GM12878 (cell line): ENCODE data around the gene RAI14. TPM values are rescaled to one million over a fixed set of nuclear protein-coding genes. Genes with fewer than 3 reads are reported as not detected.

Source experiments
- ATAC-seq: fragments of 200-7000 bp; cut with Tn5 transposase; 3 replicates; pipeline ENCODE4 v1.9.1; 2020; ENCODE audit warnings: mild to moderate bottlenecking, moderate library complexity
- BruUV-seq: library from RNA; stranded (reverse); fragments of 400-500 nt; replicated peaks from 2 replicates; lab custom pipeline; 2021; lab: Mats Ljungman, UMichigan
- CTCF ChIA-PET: fragments of 300-600 bp; sonication (Branson Sonifier 250); formaldehyde crosslinking; extraction: SDS; loops from one replicate; lab custom pipeline; 2021; ENCODE audit warnings: inconsistent platforms; lab: Yijun Ruan, JAX
- POLR2A ChIA-PET: fragments of 350-600 bp; formaldehyde crosslinking; extraction: SDS; loops from one replicate; lab custom pipeline; 2021; ENCODE audit warnings: inconsistent platforms; lab: Charles Lee
- RAD21 ChIA-PET: fragments of 300-600 bp; sonication (Branson Sonifier 250); formaldehyde crosslinking; loops from one replicate; lab custom pipeline; 2023; ENCODE audit warnings: antibody characterized with exemption; ENCODE audit not compliant: unreplicated experiment; lab: Charles Lee
- SMC1A ChIA-PET: fragments of 300-600 bp; sonication (Branson Sonifier 250); formaldehyde crosslinking; loops from one replicate; lab custom pipeline; 2023; ENCODE audit not compliant: unreplicated experiment, uncharacterized antibody; lab: Charles Lee
- DNase-seq: peaks from one replicate; pipeline ENCODE4 v3.0.0-alpha.2; 2011; ENCODE audit warnings: low read depth, low spot score
- FAIRE-seq: peaks from 3 replicates; lab custom pipeline; 2011; peaks lifted over from hg19 to GRCh38; lab: Jason Lieb, UNC
- H2AFZ ChIP-seq: 2 replicates; pipeline ENCODE4 v1.6.0; 2011; ENCODE audit warnings: low read depth, low read length, control low read depth; ENCODE audit not compliant: control insufficient read depth
- H3K27ac ChIP-seq: 2 replicates; pipeline ENCODE4 v1.5.1; 2011; ENCODE audit warnings: control low read depth; ENCODE audit not compliant: control insufficient read depth, insufficient read depth
- H3K27me3 ChIP-seq, 2 experiments: replicated peaks in 1 of 2; 2 replicates each; pipeline versions ENCODE4 v1.6.0 to v1.6.1; 2011; ENCODE audit warnings: low read length in 1 of 2; ENCODE audit not compliant: control insufficient read depth in 2 of 2, insufficient read depth in 2 of 2
- H3K36me3 ChIP-seq, 2 experiments: 2 replicates each; pipeline ENCODE4 v1.5.1; 2011; ENCODE audit warnings: low read length in 1 of 2; ENCODE audit not compliant: control insufficient read depth in 2 of 2, insufficient read depth in 2 of 2
- H3K4me1 ChIP-seq: 2 replicates; pipeline ENCODE4 v1.6.1; 2011; ENCODE audit warnings: mild to moderate bottlenecking, low read length, moderate library complexity, mixed read lengths; ENCODE audit not compliant: control insufficient read depth, insufficient read depth
- H3K4me2 ChIP-seq: 2 replicates; pipeline ENCODE4 v1.6.0; 2011; ENCODE audit warnings: control low read depth; ENCODE audit not compliant: control insufficient read depth, insufficient read depth
- H3K4me3 ChIP-seq: fragments of 200-600 bp; sonication (generic); 2 replicates; pipeline ENCODE4 v1.5.1; 2016
- H3K79me2 ChIP-seq: 2 replicates; pipeline ENCODE4 v1.6.0; 2011; ENCODE audit warnings: low read length; ENCODE audit not compliant: control insufficient read depth, insufficient read depth
- H3K9ac ChIP-seq: 2 replicates; pipeline ENCODE4 v1.8.0; 2011; ENCODE audit warnings: low read length, control low read depth, mixed read lengths; ENCODE audit not compliant: control insufficient read depth, insufficient read depth
- H3K9me3 ChIP-seq: replicated peaks from 3 replicates; pipeline ENCODE4 v1.5.1; 2011; ENCODE audit warnings: mild to moderate bottlenecking, low read length; ENCODE audit not compliant: control insufficient read depth, insufficient read depth
- H4K20me1 ChIP-seq: 2 replicates; pipeline ENCODE4 v1.6.0; 2011; ENCODE audit not compliant: control insufficient read depth, insufficient read depth
- BCL11A ChIP-seq: IDR thresholded peaks from 2 replicates; pipeline ENCODE4 v1.6.1; 2011; ENCODE audit warnings: low read depth, low read length
- CHD4 ChIP-seq: fragments of 200-600 bp; sonication (generic); IDR thresholded peaks from 2 replicates; pipeline ENCODE4 v1.6.1; 2016; ENCODE audit warnings: mild to moderate bottlenecking
- ELK1 ChIP-seq: IDR thresholded peaks from 2 replicates; pipeline ENCODE4 v1.6.1; 2012; ENCODE audit warnings: low read depth, low read length, improper control_type of control experiment
- GATAD2B ChIP-seq: fragments of 450-650 bp; conservative IDR thresholded peaks from 2 replicates; pipeline ENCODE4 v1.6.1; 2017; ENCODE audit warnings: low read depth, mild to moderate bottlenecking, moderate library complexity
- IKZF1 ChIP-seq: fragments of 450-650 bp; conservative IDR thresholded peaks from 2 replicates; pipeline ENCODE4 v1.6.1; 2017; ENCODE audit warnings: antibody characterized with exemption, mild to moderate bottlenecking
- LARP7 ChIP-seq: fragments of 450-650 bp; IDR thresholded peaks from 2 replicates; pipeline ENCODE4 v1.6.1; 2017; ENCODE audit warnings: mild to moderate bottlenecking
- MYB ChIP-seq: fragments of 150-350 bp; IDR thresholded peaks from 2 replicates; pipeline ENCODE4 v1.6.1; 2014; ENCODE audit warnings: mild to moderate bottlenecking, low read depth, low read length, borderline replicate concordance
- NFXL1 ChIP-seq: fragments of 450-650 bp; IDR thresholded peaks from 2 replicates; pipeline ENCODE4 v1.6.1; 2017; ENCODE audit warnings: antibody characterized with exemption, mild to moderate bottlenecking, borderline replicate concordance
- RAD51 ChIP-seq: fragments of 450-650 bp; IDR thresholded peaks from 2 replicates; pipeline ENCODE4 v1.6.1; 2016; ENCODE audit warnings: moderate library complexity, mild to moderate bottlenecking, inconsistent platforms
- SP1 ChIP-seq: IDR thresholded peaks from one replicate; pipeline ENCODE4 v1.6.1; 2011; ENCODE audit warnings: low read depth, low read length
- USF1 ChIP-seq: IDR thresholded peaks from 2 replicates; pipeline ENCODE4 v1.6.1; 2011; ENCODE audit warnings: borderline replicate concordance, low read depth, mild to moderate bottlenecking, moderate library complexity, mixed read lengths, low read length; ENCODE audit not compliant: insufficient read depth; ENCODE audit errors: extremely low read length
- ZBTB40 ChIP-seq: fragments of 450-650 bp; IDR thresholded peaks from 2 replicates; pipeline ENCODE4 v1.6.1; 2016; ENCODE audit warnings: mild to moderate bottlenecking, moderate library complexity, borderline replicate concordance
- ZNF217 ChIP-seq: fragments of 450-650 bp; IDR thresholded peaks from 2 replicates; pipeline ENCODE4 v1.6.1; 2017; ENCODE audit warnings: antibody characterized with exemption, mild to moderate bottlenecking
- ZNF384 ChIP-seq: IDR thresholded peaks from 2 replicates; pipeline ENCODE4 v1.6.1; 2012; ENCODE audit warnings: low read depth, mild to moderate bottlenecking, low read length, improper control_type of control experiment, borderline replicate concordance
- ZZZ3 ChIP-seq: IDR thresholded peaks from 2 replicates; pipeline ENCODE4 v1.6.1; 2011; ENCODE audit warnings: low read depth; ENCODE audit not compliant: control insufficient read depth, insufficient read length
- WGBS: methylation state at CpG from one replicate; pipeline ENCODE4 v1.1.6; 2016; ENCODE audit warnings: low lambda C conversion rate; ENCODE audit not compliant: insufficient replicate concordance, insufficient coverage; ENCODE audit errors: missing lambda C conversion rate; 5-methylcytosine and 5-hydroxymethylcytosine counted together
- in situ Hi-C: fragments of 300-500 bp; cut with MboI; formaldehyde crosslinking; loops from 9 replicates; pipeline ENCODE4 v1.14.3; 2018; ENCODE audit warnings: mixed read lengths
- intact Hi-C: fragments of 100-400 bp; cut with micrococcal nuclease; formaldehyde crosslinking; loops from one replicate; pipeline ENCODE4 v1.14.2; 2022; ENCODE audit not compliant: unreplicated experiment
- polyA plus RNA-seq, 11 experiments: library from polyadenylated mRNA; depleted of rRNA in 4 of 11; unstranded in 6 of 11; stranded (reverse) in 5 of 11; fragments of >200 nt; fragmentation: Nextera tagmentation in 4 of 11; fragmentation: Illumina TruSeq in 1 of 11; extraction: Ambion mirVana in 4 of 11; extraction: Trizol in 1 of 11; gene quantifications; 1 replicate in 1 of 11; 2 replicates in 10 of 11; pipeline versions ENCODE4 v1.2.1 to v1.2.3, GENCODE V29; 2011 to 2016; ENCODE audit warnings: inconsistent platforms in 2 of 11, missing spikeins in 2 of 11, low read depth in 1 of 11
- total RNA-seq, 4 experiments: library from RNA; depleted of rRNA in 3 of 4; stranded (reverse); fragments of >200 nt in 3 of 4; fragmentation: Illumina TruSeq in 1 of 4; extraction: Trizol in 1 of 4; gene quantifications; 2 replicates each; pipeline versions ENCODE4 v1.2.1 to v1.2.3, GENCODE V29; 2013 to 2021
- TF ChIP-seq, protein P1 (sequence below): fragments of 450-650 bp; IDR thresholded peaks from 2 replicates; pipeline ENCODE4 v1.6.1; 2017; ENCODE audit warnings: borderline replicate concordance

RAI14 gene
- total and polyA plus RNA-seq, 10 of the 15 experiments (the other 5 are each of a cell fraction or from before 2014, with no cell fraction given) = 0.18 to 4.6 (median 1.9) TPM

- Histone ChIP-seq H3K27ac (no peak overlapping the region), H2AFZ (no peak overlapping the region), H3K36me3 (no peaks in the 10 kb centered on the region), H3K27me3 (peaks cover 0 to 3% of the 10 kb centered on the region in 2 experiments; a peak in 3 of 4 replicates), H3K9ac (no peak overlapping the region), H3K9me3 (no peaks in the 10 kb centered on the region), H3K79me2 (no peaks in the 10 kb centered on the region), H3K4me2 (no peak overlapping the region), H3K4me1 (no peaks in the 10 kb centered on the region), H3K4me3 (no peak overlapping the region), H4K20me1 (no peaks in the 10 kb centered on the region)
- TF ChIP-seq RAD51 (no peak), NFXL1 (no peak), CHD4 (no peak), ZNF384 (no peak), MYB (no peak), ELK1 (no peak), ZNF217 (no peak), USF1 (no peak), GATAD2B (no peak), LARP7 (no peak), ZZZ3 (no peak), SP1 (no peak), ZBTB40 (no peak), BCL11A (no peak), IKZF1 (no peak)
- TF ChIP-seq, protein P1, sequence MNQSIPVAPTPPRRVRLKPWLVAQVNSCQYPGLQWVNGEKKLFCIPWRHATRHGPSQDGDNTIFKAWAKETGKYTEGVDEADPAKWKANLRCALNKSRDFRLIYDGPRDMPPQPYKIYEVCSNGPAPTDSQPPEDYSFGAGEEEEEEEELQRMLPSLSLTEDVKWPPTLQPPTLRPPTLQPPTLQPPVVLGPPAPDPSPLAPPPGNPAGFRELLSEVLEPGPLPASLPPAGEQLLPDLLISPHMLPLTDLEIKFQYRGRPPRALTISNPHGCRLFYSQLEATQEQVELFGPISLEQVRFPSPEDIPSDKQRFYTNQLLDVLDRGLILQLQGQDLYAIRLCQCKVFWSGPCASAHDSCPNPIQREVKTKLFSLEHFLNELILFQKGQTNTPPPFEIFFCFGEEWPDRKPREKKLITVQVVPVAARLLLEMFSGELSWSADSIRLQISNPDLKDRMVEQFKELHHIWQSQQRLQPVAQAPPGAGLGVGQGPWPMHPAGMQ = no peak
- ATAC-seq (no peak), DNase-seq (no peak), FAIRE-seq (no peak)
- RAD21 ChIA-PET = interaction anchor here (0.6 kb wide), 1 partner anchor 85 kb away, joined by 3 read pairs; no protein-coding TSS in a partner anchor
- SMC1A ChIA-PET = interaction anchor here (0.7 kb wide), 1 partner anchor 25 kb away, joined by 4 read pairs; no protein-coding TSS in a partner anchor
- POLR2A ChIA-PET = no interaction called here
- CTCF ChIA-PET = interaction anchor here (0.5 kb wide), 1 partner anchor 88 kb away, joined by 4 read pairs; no protein-coding TSS in a partner anchor
- WGBS = 69% methylated on average over 5 of the region's 5 CpGs
- in situ Hi-C loops = no loop called here
- intact Hi-C loops = no loop called here
- no TSS peak for BruUV-seq
Measured at GRCh38 chr5:34832568-34832967, 176.4 kb downstream of the RAI14 start.
